HG03039 (cell line): ENCODE measurements around the gene DPF3.

Source experiments
- ATAC-seq: cut with Tn5 transposase; IDR thresholded peaks from one replicate; pipeline ENCODE4 v1.9.1; 2021; ENCODE audit warnings: mild to moderate bottlenecking, moderate library complexity; ENCODE audit not compliant: unreplicated experiment

The DPF3 gene

DNA sequence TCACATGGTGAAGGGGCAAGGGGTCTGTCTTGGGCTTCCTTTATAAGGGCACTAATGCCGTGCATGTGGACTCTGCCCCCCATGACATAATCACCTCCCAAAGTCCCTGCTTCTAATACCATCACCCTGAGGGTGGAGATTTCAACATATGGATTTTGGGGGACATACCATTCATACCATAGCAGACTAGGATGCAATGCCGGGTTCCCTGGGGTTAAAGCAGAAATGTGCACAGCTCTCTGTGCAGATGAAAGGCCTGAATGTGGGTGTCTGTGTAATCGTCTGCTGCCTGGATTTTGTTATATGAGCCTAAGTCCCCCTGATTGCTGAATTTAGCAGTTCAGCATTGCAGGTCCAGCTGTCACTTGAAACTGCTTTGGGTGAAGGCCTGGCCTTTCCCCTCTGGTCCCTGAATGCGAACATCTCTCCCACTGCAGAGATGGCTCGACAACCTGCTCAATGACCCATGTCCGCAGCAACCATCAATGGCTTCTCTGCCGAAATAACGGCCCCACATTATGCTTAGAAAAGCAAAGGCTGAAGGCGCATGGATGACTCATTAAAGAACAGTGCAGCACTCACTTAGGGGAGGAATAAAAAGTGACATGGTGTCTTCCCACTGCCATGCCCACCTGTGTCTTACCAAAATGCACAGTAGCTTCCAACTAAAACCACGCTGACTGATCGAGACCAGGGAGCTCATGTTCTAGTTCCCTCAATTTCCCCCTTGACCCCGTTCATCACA is 286.3 kb downstream of the DPF3 start:
- ATAC-seq, result no peak

DNA sequence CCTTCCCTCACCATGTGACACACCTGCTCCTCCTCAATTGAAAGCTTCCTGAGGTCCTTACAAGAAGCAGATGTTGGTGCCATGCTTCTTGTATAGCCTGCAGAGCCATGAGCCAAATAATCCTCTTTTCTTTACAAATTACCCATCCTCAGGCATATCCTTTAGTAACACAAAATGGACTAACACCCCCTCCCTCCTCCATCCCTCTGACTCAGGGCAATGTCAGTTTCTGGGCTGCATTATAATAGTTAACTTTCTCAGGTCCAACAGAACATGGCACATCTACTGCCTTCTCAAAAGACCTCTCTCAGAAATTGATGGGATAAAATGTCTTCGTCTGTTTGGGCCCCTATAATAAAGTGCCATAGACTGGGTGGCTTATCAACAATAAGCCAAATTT is 287.0 kb downstream of the DPF3 start:
- no peak for ATAC-seq

DNA sequence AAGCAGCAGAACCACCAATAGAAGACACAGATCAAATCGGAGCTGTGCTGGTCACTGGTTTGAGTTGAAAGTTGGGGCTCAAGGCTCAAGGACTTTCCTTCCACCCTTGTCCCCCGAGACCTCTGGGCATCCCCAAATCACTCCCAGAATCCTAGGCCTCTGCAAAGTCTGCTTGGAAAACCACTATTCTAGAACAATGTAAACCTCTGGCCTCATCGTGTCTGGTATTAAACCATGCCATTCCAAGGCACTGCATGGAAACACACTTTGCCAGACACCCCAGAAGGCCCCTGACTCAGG is 288.0 kb downstream of the DPF3 start:
- no peak for ATAC-seq

DNA sequence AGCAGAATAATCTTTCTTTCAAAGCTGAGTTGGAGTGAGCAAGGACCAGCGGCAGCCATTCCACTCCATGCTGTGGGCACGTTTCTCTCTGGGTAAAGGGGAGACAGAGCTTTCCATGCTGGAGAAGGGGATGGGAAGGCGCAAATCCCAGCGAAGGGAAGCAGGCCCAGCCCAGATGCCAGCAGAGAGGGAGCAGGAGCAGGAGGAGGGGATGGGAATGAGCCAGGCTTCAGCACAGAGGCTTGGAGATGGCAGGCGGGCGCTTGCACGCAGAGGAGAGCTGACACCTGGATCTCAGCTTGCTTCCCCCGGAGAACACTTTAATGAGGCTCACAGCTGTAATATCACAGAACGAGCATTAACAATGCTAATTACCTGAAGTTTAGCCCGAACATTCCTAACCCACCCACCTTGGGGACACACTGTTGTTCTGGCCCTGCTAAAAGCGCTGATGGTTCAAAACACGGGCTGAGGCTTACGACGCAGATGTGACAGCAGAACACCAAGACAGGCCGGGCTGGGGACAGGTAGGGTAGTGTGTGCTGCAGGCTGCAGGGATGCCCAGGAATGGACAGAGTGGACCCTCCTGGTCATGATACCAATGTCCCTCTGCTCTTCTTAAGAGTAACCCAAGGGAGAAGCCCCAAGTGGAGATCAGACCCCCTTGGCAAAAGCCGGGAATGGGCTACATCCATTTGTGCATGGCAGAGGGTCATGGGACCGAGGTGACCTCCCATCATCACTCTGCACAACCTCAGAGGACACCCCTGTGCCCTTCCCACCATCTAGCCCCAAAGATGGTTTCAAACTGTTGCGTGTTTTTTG is 288.6 kb downstream of the DPF3 start:
- no peak for ATAC-seq

DNA sequence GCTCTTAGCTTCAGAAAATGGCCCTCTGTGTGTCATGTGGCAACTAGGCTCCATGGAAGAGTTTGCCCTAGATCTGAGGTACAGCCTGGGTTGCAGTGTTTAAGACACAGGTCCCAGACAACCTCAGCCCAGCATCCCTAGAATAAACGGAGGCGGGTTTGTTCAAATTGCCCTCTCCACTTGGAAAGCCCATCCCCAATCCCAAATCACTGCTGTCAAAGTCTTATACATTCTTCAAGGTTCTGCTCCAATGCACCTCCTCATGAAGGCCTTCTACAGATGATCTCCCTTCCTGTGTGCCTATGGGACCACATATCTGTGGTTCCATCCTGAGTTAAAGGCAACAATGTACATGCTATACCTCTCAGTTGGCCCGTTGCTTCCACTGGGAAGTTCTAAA is 289.8 kb downstream of the DPF3 start:
- no peak for ATAC-seq

DNA sequence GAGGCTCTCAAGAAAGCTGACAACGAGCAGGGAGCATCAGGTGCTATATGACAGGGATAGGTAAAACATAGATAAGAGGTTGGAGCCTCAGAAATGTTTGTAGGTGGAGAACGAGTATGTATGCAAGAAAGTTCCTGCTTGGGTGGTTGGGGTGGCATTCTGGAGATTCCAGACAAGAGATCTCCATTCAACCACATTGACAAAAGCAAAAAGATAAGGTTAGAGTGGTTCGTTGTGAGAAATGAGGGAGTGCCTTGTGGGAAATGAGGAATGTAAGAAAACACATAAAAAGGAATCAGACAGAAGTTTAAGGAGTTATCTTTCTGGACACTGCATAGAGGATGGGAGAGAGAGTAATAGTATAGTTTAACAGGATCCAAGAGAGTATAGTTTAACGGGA is 290.3 kb downstream of the DPF3 start:
- ATAC-seq, result no peak

DNA sequence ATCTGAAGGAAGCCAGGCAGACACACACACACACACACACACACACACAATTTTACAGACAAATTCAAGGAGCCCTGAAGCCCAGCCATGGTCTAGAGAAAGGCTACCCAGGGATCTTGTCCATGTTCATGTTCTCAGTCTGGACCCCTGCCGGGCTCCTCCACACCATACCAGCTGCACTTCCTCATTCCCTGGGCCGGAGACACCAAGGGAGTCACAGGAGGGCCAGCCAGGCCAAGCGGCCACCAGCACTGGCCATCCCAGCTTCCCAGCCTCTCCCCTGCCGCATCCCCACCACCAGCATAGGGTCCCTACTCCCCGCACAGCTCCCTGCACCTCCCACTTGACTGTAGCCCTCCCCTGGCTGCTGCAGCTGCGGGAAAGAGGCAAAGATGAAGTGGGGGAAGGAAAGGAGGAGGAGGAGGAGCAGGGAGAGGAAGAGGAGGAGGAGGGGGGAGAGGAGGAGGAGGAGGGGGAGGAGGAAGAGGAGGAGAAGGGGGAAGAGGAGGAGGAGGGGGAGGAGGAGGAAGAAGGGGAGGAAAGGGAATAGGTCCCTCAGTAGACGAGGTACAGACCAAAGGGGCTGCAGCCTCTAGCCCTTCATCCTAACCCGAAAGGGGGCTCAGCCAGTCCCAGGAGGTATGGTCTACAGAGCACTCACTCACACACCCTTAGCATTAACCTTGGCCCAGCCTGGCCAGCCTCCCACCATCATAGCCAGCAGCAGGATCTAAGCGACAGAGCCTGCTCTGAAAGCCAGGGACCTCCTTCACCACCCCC is 293.2 kb downstream of the DPF3 start:
- ATAC-seq, result no peak

DNA sequence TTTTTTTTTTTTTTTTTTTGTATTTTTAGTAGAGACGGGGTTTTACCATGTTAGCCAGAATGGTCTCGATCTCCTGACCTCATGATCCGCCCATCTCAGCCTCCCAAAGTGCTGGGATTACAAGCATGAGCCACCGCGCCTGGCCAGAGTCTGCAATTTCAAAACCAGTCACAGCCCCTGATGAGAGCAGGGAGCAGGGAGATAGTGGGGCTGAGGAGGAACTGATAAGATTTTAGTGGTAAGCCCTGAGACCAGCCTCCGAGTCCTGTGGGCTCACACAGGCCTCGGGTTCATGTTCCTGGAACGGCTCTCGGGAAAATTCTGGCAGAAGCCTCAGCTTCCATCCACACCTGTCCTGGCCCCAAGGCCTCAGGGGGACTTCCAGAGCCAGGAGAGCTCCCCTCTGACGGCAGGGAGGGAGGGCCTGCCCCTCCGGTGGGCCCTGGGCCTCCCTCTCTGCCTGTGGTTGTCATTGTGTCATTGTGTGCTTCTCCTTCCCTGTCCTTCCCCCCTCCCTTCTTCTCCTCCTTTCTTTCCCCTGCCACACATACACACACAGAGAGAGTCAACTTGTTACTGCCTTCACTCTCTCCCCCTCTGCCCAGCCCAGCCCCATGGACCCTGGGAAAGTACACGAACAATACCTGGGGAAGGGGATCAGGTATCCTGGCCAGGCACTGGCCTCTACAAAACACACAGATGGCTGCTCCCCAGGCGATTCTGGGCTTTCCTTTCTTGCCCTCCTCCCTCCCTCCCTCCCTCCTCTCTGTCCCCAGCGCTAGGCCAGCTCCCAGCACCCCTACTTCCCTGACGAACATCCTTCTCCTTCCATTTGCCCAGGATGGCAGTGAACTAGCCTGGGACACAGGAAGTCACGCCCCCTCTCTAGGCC is 294.1 kb downstream of the DPF3 start:
- no peak for ATAC-seq

DNA sequence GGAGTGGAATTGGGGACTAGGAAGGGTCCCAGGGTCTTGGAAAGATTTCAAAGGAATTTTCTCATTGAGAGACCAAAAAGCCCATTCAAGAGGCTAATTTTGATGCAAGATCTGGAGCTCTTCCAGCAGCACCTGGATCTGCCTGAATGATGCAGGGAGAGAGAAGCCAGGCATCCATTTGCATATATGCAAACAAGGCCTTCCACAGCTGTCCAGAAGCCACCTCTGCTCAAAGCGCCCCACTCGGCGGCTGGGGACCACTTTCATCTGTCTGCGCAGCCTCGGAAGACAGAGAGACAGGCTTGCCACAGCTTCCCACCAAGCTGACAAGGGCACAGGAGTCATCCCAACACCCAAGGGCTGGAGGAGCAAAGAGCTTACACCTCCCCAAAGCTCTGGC is 295.6 kb downstream of the DPF3 start:
- ATAC-seq, result no peak

DNA sequence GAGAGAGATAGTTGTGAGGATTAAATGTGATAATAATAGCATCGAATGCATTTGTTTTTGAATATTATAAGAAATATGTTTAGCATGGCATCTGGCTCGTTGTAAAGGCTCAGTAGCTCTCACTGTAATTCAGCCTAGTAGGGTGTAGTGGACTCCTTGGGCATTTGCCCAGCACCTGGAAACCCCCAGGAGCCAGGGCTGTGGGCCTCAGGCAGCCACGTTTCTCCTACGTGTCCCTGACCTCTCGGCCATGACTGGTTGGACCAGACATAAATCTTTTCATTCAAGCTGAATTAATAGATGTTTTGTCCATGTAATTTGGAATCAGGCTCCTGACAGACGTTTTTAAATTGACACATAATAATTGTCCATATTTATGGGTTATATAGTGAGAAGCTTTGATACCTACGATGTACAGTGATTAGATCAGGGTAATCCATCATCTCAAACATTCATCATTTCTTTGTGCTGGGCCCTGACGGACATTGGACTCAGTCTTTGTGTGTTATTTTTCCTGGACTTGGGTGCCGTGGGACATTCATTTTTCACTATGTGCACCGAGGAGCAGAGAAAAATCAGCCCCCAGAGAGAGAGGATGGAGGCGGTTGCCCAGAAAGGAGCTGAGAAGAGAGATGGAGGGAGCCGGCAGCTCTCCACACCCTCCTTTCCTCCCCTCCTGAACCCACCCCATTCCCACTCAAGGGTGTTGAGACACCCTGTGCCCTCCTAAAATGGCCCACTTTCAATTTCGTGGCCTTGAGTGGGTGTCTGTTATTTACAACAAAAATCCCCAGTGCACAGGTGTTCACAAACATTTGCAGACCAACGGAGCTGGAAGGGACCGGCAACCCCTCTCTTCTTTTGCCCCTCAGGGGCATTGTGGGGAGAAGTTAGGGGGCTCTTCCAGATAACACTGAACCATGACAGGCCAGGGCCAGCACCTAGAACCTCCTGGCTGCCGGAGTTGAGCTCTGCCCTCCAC is 296.4 kb downstream of the DPF3 start:
- ATAC-seq, result no peak

DNA sequence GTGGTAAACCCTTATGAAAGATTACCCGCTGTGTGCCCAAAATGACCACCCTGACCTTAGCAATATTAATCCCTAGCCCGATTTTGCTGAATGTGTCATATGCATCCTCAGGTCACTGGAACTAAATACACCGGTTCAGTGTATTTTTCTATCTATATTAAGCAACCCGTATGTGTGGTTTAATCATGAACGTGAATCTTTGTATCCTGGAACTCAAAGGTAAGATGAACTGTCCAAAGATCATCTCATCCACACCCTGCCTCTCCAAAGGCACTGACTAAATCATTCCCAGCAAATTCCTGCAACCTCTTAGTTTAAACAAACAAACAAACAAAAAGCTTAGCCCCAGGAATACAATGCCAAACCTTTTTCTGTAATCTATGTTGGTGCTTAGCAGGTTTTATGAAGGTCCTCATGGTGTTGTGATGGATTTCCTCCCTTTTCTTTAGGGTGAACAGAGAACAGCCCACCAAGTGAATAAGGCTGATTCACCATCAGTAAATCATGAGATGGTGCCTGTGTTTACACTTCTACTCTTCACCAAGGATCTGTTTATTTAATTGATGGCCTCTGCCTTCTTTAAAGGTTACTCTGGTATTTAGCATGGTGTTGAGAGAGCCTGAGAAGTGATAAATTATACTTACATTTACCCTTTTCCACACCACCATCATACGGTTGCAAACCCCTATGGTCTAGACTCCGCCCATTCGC is 298.6 kb downstream of the DPF3 start:
- ATAC-seq, result no peak

DNA sequence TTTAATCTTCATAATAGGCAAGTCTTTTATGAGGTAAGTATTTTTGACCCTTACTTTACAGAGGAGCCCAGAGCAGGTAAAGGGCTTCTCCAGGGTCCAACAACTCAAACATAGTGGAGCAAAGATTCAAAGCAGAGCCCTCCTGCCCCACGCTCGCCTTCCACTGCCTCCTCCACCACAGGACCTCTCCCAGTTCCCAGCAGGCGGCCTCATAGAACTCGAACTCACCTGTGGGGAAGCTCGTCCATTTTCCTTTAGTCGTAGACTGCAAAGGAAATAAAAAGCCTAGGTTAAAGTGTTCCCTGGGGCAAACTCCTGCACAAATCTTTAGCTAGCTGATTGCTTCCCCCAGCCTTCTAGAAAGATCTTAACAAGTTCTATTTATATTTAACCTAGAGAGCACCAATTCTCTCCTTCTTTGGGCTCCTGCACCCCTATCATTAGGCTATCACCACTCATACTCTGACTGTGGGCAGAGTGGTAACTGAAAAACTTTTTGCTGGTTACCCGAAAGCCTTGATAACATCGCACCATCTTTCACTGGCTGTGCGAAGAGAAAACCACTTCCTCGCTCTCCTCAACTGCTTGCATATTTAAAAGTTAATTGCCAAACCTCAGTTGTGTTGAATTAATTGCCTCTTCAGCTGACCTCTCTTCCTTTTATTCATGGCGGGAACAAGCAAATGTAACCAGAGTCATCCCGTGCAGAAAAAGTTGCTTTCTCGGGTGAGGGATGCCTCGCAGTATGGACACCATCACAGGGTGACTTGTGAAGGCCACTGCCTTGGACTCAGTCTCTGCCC is 299.6 kb downstream of the DPF3 start:
- no peak for ATAC-seq

DNA sequence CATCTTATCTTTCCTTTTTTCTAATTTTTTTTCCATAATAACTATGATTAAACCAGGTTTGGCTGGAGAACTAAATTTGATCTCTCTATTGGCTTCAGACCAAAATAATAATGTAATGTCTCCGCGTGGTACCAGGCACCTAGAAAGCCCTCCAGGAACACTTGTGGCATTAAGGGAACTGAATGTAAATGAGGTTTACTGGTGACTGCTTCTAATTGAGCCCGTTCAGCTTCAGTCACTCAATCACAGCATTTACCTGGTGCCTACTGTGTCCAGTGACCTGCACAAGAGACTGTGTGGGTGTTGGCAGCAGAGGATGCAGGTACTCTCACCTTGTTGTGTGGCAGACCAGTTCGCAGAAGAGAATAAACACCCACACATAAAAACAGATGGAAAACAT is 302.5 kb downstream of the DPF3 start:
- ATAC-seq, result no peak

DNA sequence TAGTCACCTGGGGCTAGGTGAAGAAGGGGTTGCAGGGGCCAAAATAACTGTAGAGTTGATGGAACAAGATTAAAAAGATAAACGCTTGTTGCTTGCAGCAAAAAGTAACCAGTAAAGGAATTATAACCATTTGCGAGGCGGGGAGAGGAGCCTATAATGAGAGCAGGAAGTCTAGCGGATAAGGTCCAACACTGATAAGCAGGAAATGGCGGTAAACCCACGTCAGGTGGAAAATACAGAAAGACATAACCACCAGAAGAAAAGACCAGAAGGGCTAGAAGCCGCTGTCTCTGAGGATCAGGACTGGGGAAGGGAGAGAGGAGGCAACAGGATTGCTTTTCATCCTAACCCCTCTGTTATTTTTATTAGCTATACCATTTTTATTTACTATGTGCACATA is 303.3 kb downstream of the DPF3 start:
- ATAC-seq, result no peak

DNA sequence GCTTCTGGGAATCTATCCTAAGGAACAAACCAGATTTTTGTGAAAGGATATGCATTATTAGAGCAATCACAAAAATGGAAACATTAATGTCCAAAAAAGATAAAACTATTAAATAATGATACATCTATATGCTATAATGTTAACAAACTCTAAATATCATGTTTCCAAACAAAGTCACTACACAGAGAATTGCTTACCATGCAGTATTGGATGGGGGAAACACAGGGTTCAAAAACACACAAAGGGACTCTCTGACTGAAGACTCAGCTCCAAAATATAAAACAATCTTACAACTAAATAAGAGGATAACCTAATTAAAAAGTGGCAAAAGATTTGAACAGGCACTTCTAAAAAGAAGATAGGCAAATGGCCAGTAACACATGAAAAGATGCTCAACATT is 304.2 kb downstream of the DPF3 start:
- ATAC-seq, result no peak

DNA sequence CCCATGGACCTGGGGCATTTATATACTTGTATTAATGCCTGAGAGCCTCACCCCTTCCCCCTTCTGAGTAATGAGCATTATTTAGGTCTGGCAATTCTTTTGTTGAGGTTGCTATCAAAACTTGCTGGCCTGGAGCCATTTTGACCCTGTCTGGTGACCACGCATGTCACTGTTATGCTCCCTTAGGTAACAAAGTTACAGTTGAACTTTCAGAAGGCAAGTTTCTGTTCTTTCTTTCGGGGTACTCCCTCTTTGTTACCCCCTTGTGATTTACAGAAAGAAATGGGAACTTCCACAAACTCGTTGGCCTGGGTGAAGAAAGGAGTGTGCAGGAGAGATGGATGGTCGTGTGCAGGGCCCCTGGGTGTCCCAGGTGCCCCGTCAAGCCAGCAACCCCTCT is 305.4 kb downstream of the DPF3 start:
- no peak for ATAC-seq

DNA sequence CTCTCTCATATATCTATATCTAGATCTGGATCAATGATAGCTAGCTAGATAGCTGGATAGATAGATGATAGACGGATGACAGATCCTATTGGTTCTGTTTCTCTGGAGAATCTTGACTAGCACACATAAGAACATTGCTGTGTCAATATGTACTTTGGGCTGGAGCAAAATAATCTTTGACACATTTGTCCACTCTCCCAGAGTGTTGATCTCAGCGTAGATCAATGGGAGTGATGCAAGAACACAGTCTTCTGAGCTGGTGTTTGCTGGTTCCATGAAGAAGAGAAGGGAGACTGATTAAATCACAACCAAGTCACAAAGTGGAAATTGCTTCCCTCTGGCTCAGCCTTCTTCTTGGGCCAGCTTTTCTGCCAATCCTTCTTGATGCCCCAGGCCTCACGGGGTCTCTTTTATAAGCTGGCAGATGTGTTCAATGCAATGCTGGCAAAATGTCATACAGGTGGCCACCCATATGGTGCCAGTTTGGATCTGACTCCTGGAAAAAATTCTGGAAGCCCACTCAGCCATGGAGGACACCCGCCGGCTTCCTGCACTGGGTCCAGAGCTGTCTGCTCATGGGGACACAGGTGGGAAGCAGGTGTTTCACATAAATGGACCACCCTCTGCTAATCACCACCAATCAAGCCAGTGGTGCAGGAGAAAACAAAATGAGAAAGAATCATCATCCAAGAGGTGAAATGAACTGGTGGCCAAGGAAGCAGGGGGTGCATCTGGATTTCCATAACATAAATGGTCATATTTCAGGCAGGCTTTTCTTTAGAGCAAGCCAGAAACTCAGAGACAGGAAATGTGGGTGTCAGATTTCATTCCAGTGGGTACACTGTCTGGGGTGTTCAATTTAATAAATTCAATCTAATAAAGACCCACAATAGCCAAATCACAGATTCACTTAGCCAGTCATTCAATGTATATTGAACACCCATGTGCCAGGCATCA is 310.3 kb downstream of the DPF3 start:
- ATAC-seq, result no peak
